ENCODE data around the gene MLLT1. TPM values are rescaled to one million over a fixed set of nuclear protein-coding genes. Genes with fewer than 3 reads are reported as not detected.

Gene MLLT1
- total RNA-seq, 1 donor from 2014 or later: 5.6 TPM

DNA sequence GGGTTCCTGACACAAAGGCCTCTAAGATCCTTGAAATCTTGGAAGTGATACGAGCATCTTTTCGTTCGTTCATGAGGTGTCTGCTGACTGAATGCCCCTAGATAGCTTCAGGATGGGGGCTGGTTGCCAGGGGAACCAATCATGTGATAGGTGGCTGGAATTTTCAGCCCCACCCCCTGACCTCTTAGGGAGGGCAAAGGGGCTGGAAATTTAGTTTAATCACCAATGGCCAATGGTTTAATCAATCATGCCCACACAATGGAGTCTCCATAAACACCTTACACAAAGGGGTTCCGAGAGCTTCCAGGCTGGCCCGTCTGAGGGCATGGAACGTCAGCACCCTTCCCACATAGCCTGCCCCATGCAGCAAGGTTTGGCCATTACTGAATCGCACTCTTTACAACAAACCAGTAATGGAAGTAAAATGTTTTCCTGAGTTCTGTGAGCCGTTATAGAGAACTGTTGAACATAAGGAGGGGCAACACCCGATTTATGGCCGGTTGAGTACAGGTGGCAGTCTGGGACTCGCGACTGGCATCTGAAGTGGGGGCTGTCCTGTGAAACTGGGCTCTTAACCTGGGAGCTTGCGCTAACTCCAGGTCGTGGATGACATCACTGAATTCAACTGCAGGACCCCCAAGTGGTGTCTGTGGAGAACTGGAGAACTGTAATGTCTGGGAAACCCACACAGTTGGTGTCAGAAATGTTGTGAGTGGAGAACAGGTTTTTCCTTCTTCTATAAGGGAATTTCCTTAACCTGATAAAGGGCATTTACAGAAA, 25.6 kb downstream of the MLLT1 start:
- no peak for DNase-seq

- no peak for DNase-seq
Observed at GRCh38 chr19:6252066-6252465, 27.7 kb downstream of the MLLT1 start.

- no peak for DNase-seq
Observed at GRCh38 chr19:6250909-6251308, 28.9 kb downstream of the MLLT1 start.

- DNase-seq: no peak
Observed at GRCh38 chr19:6250024-6250615, 29.7 kb downstream of the MLLT1 start.

- no peak for DNase-seq
Observed at GRCh38 chr19:6249296-6249695, 30.5 kb downstream of the MLLT1 start.

GRCh38 chr19:6248844-6249243, 30.9 kb downstream of the MLLT1 start:
- no peak for DNase-seq

- no peak for DNase-seq
Observed at GRCh38 chr19:6248341-6248740, 31.4 kb downstream of the MLLT1 start.

DNA sequence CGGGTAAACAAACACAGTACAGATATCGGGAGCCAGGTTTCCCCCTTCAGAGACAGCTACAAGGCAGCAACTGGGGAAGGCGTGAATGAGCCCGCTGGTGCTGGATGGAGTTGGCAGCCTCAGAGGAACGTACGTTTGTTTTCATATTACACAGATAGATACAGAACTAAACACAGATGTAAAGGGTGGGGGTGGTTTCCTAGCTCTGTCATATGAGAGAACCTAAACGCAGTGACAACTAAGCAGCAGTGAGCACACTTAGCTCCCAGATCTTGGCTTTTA, 32.8 kb downstream of the MLLT1 start:
- no peak for DNase-seq

GRCh38 chr19:6246174-6247006, 33.4 kb downstream of the MLLT1 start:
- no peak for DNase-seq

- DNase-seq: no peak
Observed at GRCh38 chr19:6242677-6243076, 37.1 kb downstream of the MLLT1 start.

DNA sequence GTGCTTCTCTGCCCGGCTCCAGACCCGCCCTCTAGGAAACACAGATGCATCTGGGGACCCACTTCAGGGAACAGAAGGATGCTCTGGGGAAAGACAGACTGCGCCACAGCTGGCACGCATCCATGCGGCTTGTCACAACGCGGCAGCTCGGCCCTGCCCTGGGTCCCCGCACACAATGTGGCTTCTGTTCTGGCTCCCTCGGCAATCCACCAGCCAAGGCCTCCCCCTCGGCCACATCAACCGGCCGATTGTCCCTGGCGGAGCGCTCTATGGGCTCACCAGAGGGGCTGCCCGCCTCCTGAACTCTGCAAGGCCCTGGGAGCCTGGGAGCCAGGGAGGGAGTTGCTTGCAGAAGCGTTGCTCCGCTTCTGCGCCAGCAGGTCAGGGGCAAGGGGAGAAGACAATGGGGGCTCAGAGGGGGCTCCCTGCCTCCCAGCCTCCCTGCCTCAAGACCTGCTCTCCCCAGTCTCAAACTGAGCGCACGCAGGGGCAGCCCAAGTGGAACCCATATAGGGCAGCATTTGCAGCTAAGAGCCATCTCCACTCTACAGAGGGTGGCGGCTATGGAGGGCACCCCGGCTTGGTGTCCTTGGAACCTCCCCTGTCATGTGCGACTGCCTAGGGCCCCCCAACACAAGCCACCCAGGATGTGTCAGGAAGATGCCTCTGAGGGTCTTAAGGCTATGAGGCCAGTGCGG, 37.9 kb downstream of the MLLT1 start:
- no peak for DNase-seq

- DNase-seq: no peak
Observed at GRCh38 chr19:6241056-6241455, 38.7 kb downstream of the MLLT1 start.

GRCh38 chr19:6239871-6240676, 39.7 kb downstream of the MLLT1 start:
- no peak for DNase-seq

DNA sequence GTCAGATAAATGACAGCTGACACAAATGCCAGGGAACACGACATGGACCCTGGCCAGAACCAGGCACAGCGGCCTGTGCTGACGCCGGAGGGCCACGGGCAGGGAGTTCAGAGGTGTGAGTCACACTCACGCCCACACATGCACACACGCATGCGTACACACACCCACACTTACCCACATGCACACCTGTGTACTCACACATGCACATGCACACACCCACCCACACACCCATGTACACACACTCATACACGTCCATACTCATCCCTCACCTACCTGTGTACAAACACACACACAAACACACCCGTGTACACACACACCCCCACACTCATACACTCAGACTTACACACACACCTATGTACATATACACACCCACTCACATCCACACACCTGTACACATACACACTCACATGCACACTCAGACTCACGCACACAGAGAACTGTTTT, 40.4 kb downstream of the MLLT1 start:
- no peak for DNase-seq

DNA sequence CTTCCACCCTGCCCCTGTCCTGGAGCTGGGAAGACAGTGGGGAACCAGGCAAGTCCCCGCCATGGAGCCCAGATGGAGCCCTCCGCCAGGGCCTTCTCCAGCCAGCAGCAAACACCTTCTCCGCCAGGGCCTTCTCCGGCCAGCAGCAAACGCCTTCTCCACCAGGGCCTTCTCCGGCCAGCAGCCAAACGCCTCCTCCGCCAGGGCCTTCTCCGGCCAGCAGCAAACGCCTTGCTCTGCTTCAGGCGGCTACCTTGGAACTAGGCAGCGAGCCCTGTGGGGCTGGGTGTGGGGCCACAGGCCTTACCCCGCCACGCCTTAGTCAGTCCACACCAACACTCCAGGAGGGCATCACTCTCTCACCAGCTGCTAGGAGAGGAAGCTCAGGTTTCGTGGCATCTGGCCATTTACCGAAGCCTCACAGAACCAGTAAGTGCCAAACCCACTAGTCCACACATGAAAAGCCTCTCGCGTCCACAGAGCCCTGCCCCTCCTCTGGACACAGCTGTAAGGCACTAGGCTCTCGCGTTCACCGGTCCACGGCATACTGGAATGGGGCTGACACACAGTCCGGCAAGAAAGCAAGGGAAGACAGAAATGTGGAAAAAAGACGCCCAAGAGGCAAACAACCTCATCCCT, 41.0 kb downstream of the MLLT1 start:
- DNase-seq: no peak

GRCh38 chr19:6238256-6238642, 41.5 kb downstream of the MLLT1 start:
- no peak for DNase-seq

DNA sequence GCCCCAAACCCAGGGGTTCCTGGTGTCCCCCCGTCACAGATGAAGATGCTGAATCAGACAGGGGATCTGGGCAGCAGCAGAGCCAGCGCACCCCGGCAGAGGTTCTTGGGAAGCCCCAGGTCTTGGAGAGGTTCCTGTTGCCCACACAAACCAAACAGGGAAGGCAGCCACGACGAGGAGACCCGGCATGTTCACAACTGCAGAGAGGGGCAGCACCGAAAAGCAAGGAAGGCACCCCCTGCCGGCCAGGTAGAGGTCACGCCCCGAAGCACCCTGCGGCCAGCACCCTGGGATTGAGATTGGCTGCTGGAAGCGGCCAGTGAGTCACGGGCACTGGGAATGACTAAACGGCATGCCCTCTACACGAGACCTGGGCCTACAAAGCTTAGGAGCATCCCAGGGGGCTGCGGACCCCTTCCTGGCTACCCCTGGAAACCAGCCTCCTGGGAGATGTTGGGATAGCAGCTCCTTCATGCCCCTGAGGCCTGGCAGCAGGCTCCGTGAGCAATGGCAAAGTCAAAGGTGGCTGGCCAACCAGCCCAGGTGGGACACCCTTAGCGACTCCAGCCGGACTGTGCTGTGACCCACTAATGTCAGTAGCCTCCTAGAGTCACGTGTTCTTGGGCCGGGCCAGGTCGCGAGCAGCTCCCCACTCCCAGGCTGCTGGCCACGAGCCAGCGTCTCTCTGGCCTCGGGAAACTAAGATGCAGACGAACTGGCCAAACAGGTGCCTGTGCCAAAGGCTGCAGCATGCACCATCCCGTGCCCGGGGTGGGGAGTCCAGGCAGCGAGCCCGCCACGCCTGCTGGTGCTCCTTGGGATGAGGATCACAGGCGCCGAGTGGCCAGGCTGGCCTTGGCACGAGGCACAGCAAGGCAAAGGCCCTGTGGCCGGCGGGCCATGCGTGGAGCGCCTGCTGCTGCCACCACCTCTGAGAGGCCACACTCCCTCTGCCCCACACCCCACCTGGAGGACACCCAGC, 43.2 kb downstream of the MLLT1 start:
- DNase-seq: no peak

- no peak for DNase-seq
Observed at GRCh38 chr19:6235031-6235951, 44.5 kb downstream of the MLLT1 start.

- no peak for DNase-seq
Observed at GRCh38 chr19:6234527-6234926, 45.2 kb downstream of the MLLT1 start.
